AG09309 (cell line): ENCODE measurements around the gene BTBD9.

Source experiments
- DNase-seq: peaks from one replicate; pipeline ENCODE4 v3.0.0-alpha.2; 2010; ENCODE audit warnings: low read depth
- H3K4me3 ChIP-seq: 2 replicates; pipeline ENCODE4 v1.5.1; 2011; ENCODE audit warnings: mild to moderate bottlenecking, low read depth, low read length, moderate library complexity; ENCODE audit not compliant: control insufficient read depth
- CTCF ChIP-seq: IDR thresholded peaks from 2 replicates; pipeline ENCODE4 v1.5.1; 2011; ENCODE audit warnings: mild to moderate bottlenecking, low read depth, low read length, inconsistent platforms; ENCODE audit not compliant: insufficient read depth, control insufficient read depth; ENCODE audit errors: missing control alignments

The BTBD9 gene

DNA sequence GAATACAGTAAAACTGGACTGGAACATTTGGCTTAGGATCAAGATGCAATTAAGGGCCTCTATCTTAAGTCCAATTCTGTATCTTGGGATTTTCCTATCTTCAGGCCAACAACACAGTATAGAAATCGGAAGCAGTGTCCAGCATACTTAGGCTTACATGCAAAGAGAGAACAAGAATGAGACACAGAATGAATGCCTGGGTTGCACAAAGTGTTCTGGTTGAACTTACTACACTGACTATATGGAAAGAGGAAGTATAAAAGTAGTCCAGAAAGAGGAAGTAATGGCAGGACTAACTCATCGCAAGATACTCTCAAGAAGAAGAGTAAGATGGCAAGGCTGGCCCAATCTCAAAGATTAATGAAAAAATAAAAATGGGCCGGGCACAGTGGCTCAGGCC lies 87.6 kb downstream of the BTBD9 start:
- no peak for TF ChIP-seq CTCF
- DNase-seq, result no peak

GRCh38 chr6:38549795-38550194 lies 89.9 kb downstream of the BTBD9 start:
- TF ChIP-seq CTCF, result no peak
- no peak overlapping the region for H3K4me3 ChIP-seq
- no peak for DNase-seq

More for the DNA sequence above, 87.6 kb downstream of the BTBD9 start:
- H3K4me3 ChIP-seq, result no peak overlapping the region

DNA sequence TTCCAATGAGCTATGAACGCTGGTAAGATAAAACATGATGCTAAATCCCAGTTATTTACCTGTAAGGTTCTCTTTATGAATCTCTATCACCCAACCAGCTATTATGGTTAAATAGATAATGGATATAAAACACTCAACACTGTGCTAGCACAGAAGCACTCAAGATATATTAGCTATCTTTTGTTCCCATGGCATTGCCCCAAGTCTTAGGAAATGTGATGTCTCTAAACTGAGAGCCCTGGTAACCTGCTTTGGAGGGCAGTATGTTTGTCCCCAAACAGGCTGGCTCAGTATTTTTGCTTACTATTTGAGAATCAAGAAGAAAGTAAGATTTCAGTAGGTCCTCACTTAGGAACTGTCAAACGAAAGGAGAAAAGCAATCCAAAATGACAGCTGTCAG lies 90.5 kb downstream of the BTBD9 start:
- H3K4me3 ChIP-seq, result no peak overlapping the region
- no peak for TF ChIP-seq CTCF
- no peak for DNase-seq

DNA sequence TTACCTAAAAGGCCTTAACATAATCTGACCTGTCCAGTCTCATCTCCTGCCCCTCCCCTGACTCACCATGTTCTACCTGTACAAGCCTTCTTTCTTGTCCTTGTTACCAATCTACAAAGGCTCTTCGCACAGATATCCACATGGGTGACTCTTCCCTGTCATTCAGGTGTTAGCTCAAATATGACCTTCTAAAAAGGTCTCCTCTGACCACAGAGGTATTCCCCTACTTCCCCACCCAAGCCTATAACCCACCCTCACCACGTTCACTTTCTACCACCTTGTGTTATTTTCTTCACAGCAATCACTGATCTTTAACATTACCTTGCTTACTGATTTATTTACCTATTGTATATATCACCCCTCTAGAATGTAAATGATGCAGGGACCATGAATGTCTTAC lies 96.7 kb downstream of the BTBD9 start:
- no peak for TF ChIP-seq CTCF
- DNase-seq, result no peak
- no peak overlapping the region for H3K4me3 ChIP-seq

DNA sequence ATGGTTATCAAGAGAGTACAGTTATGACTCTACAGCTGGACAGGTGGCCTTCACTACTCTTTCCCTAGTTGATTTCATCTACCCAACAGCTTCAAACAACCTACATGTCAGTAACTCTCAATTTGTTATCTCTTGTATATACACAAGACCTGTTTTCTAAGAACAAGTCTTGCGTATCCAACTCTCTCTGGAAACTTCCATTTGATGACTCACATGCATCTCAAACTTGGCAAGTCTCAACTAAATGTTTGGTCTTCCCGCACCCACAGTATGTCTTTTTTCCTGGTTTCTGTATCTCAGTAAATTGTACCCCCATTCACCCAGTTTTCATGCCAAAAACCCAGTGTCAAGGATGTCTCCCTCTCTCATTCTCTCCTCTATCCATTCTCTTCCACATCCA lies 97.7 kb downstream of the BTBD9 start:
- no peak for DNase-seq
- H3K4me3 ChIP-seq, result no peak overlapping the region
- no peak for TF ChIP-seq CTCF

DNA sequence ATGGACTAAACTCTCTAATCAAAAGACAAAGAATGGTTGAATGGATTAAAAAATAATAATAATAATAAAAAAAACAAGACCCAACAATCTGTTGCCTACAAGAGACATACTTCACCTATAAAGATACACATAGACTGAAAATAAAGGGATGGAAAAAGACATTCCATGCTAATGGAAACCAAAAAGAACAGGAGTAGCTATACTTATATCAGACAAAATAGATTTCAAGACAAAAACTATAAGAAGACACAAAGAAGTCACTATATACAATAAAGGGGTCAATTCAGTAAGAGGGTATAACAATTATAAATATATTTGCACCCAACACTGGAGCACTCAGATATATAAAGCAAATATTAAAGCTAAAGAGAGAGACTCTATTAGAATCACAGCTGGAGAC lies 106.7 kb downstream of the BTBD9 start:
- no peak for DNase-seq
- no peak for TF ChIP-seq CTCF
- no peak overlapping the region for H3K4me3 ChIP-seq

GRCh38 chr6:38531134-38531533 lies 108.6 kb downstream of the BTBD9 start:
- no peak for TF ChIP-seq CTCF
- DNase-seq, result no peak
- no peak overlapping the region for H3K4me3 ChIP-seq
